GM21381 (cell line): ENCODE data around the gene TBC1D22B.

Experiments used
- ATAC-seq: cut with Tn5 transposase; IDR thresholded peaks from one replicate; pipeline ENCODE4 v1.9.1; 2021; ENCODE audit warnings: mild to moderate bottlenecking, moderate library complexity; ENCODE audit not compliant: unreplicated experiment

Gene TBC1D22B

DNA sequence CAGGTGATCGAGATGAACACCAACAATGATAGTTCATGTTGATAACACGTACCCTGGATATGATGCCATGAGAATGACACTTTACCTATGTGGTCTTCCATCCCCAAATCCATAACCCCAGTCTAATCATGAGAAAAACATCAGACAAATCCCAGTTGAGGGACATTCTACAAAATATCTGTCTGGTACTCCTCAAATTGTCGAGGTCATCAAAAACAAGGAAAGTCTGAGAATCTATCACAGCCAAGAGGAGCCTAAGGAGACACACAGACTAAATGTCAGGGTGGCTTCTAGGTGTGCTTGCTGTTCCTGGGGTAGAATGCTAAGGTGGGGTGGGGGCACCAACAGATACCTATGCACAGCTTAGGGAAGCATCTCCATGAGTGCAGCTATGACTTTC lies 93.5 kb downstream of the TBC1D22B start:
- ATAC-seq, result no peak

DNA sequence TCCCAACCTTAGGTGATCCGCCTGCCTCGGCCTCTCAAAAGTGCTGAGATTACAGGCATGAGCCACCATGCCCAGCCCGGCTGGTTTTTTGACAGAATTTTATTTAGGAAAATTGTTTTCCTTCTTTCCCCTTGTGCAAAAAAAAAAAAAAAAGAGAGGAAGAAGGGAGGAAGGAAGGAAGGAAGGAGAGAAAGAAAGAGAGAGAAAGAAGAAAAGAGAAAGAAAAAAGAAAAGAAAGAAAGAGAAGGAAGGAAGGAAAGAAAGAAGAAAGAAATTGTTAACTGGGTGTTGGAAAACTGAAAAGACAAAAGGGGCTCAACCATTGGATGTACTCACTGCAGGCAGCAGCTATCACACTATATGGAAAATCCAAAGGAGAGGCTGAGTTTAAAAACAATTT lies 94.8 kb downstream of the TBC1D22B start:
- no peak for ATAC-seq

DNA sequence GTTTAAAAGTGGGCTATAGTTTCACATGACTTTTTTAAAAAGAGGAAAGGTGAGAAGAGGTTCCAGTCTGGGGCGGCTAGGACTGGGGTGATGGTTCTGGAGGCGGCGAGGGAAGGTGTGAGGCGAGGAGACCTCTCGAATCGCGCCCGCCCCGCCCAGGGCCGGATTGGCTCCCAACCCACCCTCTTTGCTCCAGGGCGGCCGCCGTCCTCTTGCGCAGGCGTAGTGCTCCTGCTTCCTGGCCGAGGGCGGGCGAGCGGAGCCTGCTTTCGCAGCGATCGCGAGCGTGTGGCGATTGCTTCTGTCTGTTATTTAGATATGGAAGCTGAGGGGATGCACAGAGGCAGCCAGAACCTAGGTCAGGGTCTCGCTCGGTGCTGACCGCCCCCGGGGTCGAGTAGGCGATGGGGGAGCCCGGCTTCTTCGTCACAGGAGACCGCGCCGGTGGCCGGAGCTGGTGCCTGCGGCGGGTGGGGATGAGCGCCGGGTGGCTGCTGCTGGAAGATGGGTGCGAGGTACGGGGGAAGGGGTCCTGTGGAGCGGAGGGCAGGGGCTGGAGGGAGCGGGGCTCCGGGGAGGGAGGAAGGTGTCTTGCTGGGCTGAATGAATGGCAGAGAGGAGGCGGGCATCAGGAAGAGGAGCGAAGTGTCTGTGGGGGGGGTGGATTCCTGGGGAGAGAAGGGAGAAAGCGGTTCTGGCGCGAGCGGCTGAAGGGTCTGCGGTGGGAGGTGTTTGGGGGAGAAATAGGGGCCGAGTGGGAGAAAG lies 96.4 kb downstream of the TBC1D22B start, which contains the start of gene RNF8:
Gene RNF8 (plus strand): TSS at position 223 of the 765 bp plus-strand sequence. CDS start 182 bp downstream, at position 405.
- ATAC-seq, result peak; percentile 87

DNA sequence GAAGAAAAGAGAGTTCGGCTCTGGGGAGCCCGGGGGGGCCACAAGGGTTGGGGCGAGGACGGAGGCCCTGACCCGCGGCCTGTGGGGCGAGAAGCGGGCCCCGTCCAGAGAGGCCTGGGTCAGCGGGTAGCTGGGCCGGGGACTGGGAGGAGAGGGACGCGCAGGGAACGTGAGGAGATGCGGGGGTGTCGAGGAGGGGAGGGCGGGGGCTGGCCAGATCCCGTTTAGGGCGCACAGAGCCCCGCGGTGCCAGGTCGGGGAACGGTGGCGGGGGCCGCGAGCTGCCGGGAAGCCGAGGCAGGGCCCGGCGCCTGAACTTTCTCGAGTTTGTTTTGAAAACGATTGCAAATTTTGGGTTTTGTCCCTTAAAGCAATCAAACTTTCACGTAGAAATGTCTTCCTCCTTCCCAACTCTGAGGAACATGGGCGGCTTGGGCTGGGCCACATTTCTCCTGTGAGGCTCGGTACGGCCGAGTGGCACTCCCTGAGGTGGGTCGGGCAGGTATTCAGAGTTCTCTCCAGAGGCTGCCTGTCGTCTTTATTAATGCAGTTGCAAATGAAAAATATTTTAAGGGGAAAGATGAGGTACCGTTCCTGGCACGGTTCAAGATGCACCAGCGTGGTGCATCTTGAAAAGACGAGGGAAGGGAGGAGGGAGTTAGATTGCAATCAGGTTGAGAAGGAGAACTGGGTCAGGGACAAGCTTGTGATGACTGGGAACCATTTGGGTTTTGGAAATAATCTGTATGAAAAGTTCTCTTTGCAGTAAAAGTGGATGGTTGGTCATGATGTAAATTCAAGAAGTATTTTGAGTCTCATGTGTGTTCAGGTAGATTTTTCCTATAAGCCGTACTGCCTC lies 97.2 kb downstream of the TBC1D22B start:
- ATAC-seq, result no peak

DNA sequence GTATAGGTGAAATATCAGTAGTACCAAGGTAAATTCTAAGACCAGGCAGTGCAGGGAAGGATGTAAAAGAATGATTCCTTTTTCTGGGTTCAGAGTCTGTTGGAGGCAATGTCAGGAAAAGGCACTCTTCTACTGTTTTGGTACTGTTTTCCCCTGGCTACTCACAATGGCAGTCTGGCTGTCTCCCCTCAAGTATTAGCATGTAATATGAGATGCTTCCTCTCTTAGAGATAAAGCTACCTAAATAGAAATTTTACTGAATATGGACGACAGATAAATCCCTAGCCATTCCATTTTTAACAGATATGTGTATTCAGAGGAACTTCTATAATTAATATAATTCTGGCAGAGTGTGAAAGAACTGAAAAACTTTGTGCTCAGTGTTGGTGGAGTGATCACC lies 99.7 kb downstream of the TBC1D22B start:
- ATAC-seq, result no peak

DNA sequence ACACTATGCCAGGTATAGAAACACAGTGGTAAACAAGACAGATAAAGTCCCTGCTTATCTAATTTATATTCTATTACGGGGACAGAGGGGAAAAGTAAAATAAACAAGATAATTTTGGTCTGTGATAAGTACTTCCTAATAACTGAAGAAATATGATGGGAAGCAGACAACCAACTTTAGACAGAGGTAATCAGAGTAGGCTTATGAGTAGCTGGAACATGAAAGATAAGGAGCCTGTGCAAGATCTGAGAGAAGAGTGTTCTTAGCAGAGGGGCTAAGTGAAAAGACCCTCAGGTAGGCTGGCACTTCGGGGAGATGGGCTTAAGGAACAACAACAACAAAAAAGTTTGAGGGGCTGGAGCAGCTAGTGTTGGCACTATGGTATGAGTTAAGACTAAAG lies 100.3 kb downstream of the TBC1D22B start:
- no peak for ATAC-seq

DNA sequence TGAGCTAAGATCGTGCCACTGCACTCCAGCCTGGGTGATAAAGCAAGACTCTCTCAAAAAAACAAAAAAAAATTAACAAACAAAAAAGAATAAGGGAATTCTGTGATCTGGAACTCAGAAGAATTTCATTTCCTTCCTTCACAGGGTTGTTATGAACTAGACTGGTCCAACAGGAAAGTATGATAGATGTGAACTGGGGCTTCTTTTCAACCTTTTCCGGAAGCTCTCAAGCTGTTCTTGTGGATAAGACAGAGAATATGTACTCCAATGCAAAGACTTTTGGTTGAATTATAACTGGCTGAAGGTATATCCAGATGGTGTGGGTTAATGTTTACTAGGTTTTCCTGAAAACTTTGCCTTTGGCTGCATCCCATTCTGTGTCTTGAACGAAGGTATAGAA lies 101.5 kb downstream of the TBC1D22B start:
- no peak for ATAC-seq

DNA sequence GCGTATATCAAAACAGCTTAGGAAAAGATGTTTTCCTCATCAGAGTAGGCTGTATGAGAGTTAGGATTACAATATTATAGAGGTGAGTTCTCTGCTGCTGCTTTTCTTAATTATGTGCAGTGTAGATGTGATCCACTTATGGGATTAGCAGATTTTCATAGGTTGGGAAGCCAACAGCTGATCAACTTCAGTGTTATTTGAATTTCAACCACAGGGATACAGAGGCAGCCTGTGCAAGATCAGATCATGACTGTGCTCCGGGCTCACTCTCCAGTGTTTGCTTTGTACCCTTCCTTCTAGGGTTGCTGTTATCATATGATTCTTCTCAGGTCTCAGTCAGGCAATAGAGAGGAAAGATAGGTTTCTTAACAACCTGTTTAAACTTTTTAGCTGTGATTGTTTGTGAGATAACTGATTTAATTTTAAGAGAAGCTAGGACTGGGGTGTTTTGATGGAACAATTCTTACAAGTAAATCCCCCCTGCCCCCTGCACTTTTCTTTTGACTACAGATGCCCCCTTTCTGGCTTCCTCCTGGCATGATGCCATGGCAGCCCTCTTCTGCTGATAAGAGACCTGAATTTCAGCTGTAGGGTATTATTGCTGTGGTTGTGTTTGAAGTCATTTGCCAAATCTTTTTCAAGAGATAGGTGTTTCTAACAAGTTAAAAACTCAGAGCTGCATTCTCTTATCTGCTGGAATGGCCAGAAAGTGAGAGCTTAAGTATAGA lies 104.7 kb downstream of the TBC1D22B start:
- ATAC-seq, result no peak

DNA sequence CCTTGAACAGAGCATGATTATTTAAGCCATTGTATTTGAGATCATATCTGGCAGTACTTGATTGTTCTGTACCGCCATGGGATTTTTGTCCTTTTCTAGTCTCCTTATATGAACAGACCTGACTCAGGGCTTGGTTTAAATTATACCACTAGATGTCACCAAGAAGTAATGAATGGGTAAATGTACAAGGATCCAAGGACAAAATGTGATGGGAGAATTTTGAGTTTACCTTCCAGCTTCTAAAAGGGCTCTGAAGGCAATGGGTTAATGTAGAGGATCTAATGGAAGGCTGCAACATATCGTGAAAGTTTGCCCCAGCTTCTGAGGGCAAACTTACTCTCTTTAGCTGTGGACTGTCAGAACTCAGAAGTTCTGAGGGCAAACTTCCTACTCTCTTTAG lies 108.2 kb downstream of the TBC1D22B start:
- no peak for ATAC-seq

DNA sequence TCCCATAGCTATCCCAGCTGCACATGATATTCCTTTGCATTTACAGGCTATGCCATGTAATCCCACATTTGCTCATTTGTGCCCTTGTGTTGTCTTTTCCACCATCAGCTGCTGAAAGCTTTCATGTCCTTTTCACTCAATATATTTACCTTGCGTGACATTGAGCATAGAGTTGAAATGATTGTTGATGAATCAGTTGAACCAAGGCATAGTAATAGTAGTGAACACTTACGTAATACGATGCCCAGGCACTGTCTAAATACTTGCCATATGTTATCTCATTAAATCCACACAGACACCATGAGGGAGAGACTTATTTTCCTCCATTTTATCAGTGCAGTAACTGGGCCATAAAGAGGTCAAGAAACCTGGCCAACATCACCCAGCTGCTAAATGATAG lies 109.3 kb downstream of the TBC1D22B start:
- no peak for ATAC-seq

DNA sequence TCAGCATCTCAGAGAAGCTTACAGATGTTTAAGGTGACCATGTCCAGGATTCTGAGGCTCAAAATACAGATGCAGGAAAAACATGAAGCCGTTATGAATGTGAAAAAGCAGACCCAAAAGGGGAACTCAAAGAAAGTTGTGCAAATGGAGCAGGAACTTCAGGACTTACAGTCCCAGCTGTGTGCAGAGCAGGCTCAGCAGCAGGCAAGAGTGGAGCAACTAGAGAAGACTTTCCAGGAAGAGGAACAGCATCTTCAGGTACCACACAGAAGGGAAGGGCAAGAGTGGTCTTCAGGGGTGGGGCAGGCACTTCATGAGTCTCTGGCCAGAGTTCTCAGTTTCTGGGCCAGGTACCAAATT lies 111.4 kb downstream of the TBC1D22B start:
- ATAC-seq, result no peak

DNA sequence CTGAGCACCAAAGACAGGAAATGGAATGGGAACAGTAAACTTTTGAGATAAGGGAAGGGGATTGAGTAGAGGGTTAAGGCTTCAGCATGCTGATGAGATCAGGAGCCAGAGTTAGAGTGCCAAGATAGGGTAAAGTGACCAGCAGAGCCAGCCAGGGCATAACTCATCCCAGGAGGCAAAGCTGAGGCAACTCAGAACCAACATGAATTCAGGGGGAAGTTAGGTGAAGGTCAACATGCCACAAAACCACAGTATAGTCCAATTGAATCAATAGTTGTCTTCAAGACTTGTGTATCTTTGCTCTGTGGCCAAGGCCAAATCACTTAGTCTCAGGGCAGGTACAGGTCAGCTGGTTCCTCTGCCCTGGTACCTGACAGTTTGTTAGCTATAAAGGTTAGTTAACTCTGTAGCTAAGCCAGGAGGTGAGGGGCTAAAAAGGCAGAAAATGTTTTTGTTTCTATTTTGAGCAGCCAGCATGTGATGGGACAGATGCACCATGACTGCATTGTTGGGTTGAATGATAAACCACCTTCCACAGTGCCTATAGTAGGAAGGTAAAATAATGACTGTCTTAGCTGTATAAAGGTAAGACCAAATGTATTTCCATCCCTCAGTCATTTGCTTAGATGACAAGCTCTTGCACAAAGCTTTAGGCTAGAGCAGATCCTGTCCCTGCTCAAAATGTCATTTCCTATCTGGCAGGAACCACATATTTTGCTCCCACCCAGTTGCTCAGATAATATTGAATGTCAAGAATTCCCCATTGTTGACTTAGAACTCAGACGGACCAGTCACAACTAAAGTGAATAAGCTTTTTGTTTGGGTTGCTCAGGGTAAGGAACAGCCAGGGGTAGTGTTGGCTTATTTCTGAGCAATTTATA lies 112.0 kb downstream of the TBC1D22B start:
- no peak for ATAC-seq

DNA sequence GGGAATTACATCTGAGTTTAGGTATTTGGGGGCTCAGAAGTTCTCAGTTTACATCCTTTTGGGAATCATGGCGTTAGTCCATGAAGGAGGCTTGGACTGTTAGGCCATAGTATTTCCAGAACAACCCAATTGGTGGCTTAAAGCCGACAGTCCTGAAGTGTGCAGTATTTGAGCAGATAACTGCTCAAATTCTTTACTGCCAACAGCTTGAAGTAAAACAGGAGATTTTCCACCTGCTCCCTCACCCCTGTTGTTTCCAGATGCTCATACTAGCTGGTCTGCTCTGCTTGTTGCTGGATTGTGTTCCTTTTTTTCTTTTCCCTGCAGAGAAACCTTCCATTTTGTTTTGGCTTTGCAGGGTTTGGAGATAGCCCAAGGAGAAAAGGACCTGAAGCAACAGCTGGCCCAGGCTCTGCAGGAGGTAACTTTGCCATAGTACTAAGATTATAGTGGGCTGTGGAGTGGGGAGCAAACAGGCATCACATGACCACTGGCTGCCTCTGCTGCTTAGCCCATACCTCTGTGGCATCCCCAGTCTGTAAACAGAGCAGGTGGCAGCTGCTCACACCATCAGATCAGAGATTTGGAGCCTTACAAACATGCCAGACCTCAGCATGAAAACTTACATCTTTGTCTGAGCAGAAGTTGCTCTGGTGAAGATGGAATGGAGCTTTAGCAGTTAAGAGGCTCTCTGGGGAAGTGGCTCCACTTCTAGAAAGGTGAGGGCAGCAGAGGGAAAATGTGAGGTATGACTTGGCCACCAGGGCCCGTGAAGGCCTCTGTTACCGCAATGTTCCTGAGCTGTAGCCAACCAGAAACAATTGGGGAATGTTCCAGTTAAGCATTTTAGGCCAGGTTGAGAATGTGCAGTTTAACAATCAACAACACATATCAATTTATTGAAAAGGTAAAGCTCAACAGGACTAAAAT lies 113.8 kb downstream of the TBC1D22B start:
- ATAC-seq, result no peak

DNA sequence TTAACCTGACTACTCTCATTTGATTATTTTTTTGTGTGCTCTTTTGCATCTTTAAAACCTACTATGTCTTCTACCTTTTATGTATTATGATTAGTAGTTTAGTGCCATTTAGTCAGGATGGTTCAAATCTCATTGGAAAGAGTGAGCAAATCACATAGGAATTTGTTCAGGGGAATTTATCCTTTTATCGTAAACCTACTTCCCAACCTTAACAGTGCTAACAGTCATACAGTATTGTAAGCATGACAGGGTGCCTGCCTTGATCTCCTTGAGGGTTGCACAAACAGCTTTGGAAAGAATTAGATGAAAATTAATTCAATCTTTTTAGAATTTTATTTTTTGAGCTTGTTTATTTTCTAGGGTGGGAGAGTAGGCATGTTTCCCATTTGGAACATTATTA lies 114.5 kb downstream of the TBC1D22B start:
- no peak for ATAC-seq

DNA sequence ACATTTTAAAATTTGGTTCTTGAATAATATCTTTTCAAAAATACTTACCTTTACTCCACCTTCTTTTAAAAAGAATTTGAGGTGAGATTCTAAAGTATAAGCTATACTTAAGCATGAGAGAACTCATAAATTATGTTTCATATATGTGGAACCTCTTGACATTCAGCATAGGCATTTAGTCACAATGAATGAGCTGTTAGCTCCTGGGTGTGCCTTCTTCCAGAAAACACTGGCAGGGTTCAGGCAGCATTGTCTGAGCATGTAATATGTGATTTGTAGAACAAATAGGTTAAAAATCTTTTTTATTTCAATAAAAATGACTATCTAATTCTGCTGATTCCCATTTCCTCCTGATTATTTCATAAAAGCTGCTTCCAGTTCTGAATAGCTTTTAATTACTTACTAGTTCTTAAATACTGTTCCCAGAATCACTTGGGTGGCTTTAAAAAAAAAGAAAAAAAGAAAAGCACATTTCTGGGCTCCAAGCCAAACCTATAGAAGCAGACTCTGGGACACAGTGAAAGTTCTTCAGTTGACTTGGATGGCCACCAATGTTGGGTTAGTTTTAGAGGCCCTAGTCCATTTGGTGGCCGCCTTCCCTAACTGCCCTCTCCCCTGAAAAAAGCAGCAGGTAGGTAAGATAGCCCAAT lies 116.4 kb downstream of the TBC1D22B start:
- ATAC-seq, result no peak

DNA sequence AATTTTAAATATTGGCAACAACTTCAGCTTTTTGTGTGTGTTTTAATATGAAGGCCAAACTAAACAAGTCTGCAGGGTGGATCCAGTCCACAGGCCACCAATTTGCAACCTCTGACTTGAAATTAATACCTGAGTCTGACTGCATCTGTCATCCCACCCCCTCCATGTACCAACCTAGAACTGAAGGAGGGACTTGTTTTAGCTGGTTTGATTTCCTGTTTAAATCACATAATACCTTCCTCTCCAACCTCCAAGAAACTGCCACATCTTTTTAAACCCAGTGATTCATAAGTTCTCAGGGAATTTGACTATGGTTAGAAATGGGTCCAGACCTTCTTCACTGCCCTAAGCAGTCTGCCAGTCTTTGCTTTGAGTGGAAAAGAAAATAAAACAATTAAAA lies 117.8 kb downstream of the TBC1D22B start:
- ATAC-seq, result no peak

DNA sequence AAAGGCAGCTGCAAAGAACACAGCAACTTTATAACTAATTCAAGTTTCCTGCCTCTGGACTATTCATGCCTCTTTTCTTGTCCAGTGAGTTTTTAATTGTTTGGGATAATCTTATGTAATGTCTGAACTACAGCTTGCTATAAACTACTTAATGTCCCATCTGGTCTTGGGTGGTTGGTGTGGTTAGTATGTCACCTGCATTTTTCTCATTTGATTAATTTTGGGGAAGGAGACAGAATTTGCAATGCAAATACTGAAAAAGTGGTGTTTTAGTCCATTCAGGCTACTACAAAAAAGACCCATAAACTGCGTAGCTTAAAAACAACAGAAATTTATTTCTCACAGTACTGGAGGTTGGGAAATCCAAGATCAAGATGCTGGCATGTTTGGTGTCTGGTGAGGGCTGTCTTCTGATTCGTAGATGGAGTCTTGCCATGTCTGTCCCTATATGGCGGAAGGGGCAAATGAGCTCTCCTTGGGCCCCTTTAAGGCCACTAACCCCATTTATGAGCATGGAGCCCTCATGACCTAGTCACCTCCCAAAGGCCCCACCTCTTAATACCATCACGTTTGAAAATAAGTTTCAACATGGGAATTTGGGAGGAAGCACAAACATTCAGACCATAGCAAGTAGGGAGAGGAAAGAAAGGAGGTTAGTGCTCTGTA lies 118.6 kb downstream of the TBC1D22B start:
- no peak for ATAC-seq

DNA sequence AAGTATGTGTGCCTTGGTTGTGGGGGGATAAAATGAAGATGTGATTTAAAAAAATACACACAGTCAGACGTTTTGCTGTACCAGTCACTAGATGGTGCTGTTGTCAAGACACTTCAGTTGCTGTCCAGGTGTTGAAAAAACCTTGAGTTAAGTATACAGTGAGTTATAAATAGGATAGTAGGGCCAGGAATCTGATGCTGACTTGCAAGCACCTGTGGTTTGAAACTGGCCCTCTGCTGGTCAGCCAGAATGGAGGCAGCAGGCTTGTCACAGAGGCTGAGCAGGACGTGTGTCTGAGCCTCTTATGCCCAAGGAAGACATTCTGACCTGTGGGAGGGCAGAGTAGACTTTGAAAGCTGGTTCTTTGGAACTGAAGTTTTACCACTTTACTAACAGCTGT lies 124.0 kb downstream of the TBC1D22B start:
- ATAC-seq, result no peak
